ENCODE measurements around the gene IL31RA. TPM values are rescaled to one million over a fixed set of nuclear protein-coding genes. Genes with fewer than 3 reads are reported as not detected.
A peak's percentile ranks its signal among the peaks of the same experiment; 100 is the strongest.

Gene IL31RA
- total and polyA plus RNA-seq, 8 donors, result 0.10 to 0.55 (median 0.18) TPM

- no peaks in the 10 kb centered on the region for H3K36me3 ChIP-seq
- peaks cover 0 to 6% of the 10 kb centered on the region in 2 donors for H3K4me1 ChIP-seq
- H3K27me3 ChIP-seq, result peaks cover 6 to 28% of the 10 kb centered on the region in 2 donors
- peak overlapping the region; percentile 24 to 26 for H3K4me3 ChIP-seq
- H3K27ac ChIP-seq, result no peak overlapping the region
- TF ChIP-seq, protein P1, sequence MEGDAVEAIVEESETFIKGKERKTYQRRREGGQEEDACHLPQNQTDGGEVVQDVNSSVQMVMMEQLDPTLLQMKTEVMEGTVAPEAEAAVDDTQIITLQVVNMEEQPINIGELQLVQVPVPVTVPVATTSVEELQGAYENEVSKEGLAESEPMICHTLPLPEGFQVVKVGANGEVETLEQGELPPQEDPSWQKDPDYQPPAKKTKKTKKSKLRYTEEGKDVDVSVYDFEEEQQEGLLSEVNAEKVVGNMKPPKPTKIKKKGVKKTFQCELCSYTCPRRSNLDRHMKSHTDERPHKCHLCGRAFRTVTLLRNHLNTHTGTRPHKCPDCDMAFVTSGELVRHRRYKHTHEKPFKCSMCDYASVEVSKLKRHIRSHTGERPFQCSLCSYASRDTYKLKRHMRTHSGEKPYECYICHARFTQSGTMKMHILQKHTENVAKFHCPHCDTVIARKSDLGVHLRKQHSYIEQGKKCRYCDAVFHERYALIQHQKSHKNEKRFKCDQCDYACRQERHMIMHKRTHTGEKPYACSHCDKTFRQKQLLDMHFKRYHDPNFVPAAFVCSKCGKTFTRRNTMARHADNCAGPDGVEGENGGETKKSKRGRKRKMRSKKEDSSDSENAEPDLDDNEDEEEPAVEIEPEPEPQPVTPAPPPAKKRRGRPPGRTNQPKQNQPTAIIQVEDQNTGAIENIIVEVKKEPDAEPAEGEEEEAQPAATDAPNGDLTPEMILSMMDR (IDR thresholded peaks at IDR 0.05), result no peak
- ATAC-seq, result peak; percentile 93
- no peaks in the 10 kb centered on the region for H3K9me3 ChIP-seq
- DNase-seq, result peak in 3 of 4 donors; percentile 37 to 82 (median 39)
- intact Hi-C loops (cut with DNase I), result no loop called here
Measured at GRCh38 chr5:55821731-55822512, 29.2 kb upstream of the IL31RA start.

GRCh38 chr5:55823151-55823796 is 27.9 kb upstream of the IL31RA start:
- H3K4me3 ChIP-seq, result no peak overlapping the region
- peaks cover 0 to 6% of the 10 kb centered on the region in 2 donors for H3K4me1 ChIP-seq
- intact Hi-C loops (cut with DNase I), result no loop called here
- DNase-seq (no peak), ATAC-seq (peak; percentile 53)
- TF ChIP-seq, protein P1 (IDR thresholded peaks at IDR 0.05), result no peak
- H3K9me3 ChIP-seq, result no peaks in the 10 kb centered on the region
- no peaks in the 10 kb centered on the region for H3K36me3 ChIP-seq
- peaks cover 6 to 28% of the 10 kb centered on the region in 2 donors for H3K27me3 ChIP-seq
- no peak overlapping the region for H3K27ac ChIP-seq

- Histone ChIP-seq H3K27ac (no peak overlapping the region), H3K9me3 (no peaks in the 10 kb centered on the region), H3K36me3 (no peaks in the 10 kb centered on the region), H3K4me3 (no peak overlapping the region), H3K4me1 (no peaks in the 10 kb centered on the region), H3K27me3 (no peaks in the 10 kb centered on the region)
- ATAC-seq, result no peak
- no peak for DNase-seq
- TF ChIP-seq, protein P1 (IDR thresholded peaks at IDR 0.05), result no peak
- intact Hi-C loops (cut with DNase I), result no loop called here
Measured at GRCh38 chr5:55829956-55830355, 21.2 kb upstream of the IL31RA start.

DNA sequence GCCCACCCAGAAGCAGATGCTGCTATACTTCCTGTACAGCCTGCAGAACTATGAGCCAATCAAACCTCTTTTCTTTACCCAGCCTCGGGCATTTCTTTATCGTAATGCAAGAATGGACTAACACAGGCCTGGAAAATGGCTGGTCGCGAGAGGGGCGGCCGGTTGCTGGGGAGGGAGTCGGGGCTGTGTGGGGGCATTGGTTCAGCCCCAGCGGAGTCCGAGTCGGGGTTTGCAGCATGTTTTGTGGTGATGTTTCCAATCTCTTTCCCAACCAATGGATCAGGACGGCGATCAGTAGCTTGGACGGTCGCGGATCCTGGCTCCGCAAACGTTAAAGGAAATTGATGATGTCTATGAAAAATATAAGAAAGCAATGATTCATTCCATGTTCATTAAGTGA is 18.7 kb upstream of the IL31RA start:
- DNase-seq, result peak in 1 of 4 donors; percentile 37
- Histone ChIP-seq H3K36me3 (no peaks in the 10 kb centered on the region), H3K4me1 (no peaks in the 10 kb centered on the region), H3K27me3 (no peaks in the 10 kb centered on the region), H3K27ac (no peak overlapping the region), H3K9me3 (no peaks in the 10 kb centered on the region), H3K4me3 (no peak overlapping the region)
- no peak for ATAC-seq
- TF ChIP-seq, protein P1 (IDR thresholded peaks at IDR 0.05), result no peak
- intact Hi-C loops (cut with DNase I), result no loop called here

GRCh38 chr5:55836191-55836590 is 15.0 kb upstream of the IL31RA start:
- Histone ChIP-seq H3K36me3 (no peaks in the 10 kb centered on the region), H3K27me3 (no peaks in the 10 kb centered on the region), H3K4me3 (no peak overlapping the region), H3K4me1 (no peaks in the 10 kb centered on the region), H3K27ac (no peak overlapping the region), H3K9me3 (no peaks in the 10 kb centered on the region)
- DNase-seq (no peak), ATAC-seq (no peak)
- TF ChIP-seq, protein P1 (IDR thresholded peaks at IDR 0.05), result no peak
- intact Hi-C loops (cut with DNase I), result no loop called here
